HG02571 (cell line): Measurements from ENCODE around the gene IL13RA2.

Experiments used
- ATAC-seq: cut with Tn5 transposase; IDR thresholded peaks from one replicate; pipeline ENCODE4 v1.9.1; 2021; ENCODE audit warnings: mild to moderate bottlenecking, moderate library complexity; ENCODE audit not compliant: unreplicated experiment

The IL13RA2 gene

GRCh38 chrX:115017455-115017854 is at the start of gene IL13RA2:
Gene IL13RA2, minus strand, starts transcription at chrX:115017616. Its CDS starts 347 bp downstream, at chrX:115017269.
- no peak for ATAC-seq

- no peak for ATAC-seq
Observed at GRCh38 chrX:115065304-115065703, 47.9 kb upstream of the IL13RA2 start.

GRCh38 chrX:115060013-115060412 is 42.6 kb upstream of the IL13RA2 start:
- ATAC-seq: no peak

- no peak for ATAC-seq
Observed at GRCh38 chrX:115058276-115058675, 40.9 kb upstream of the IL13RA2 start.

- ATAC-seq: no peak
Observed at GRCh38 chrX:115054876-115055275, 37.5 kb upstream of the IL13RA2 start.

- ATAC-seq: no peak
Observed at GRCh38 chrX:115053223-115053622, 35.8 kb upstream of the IL13RA2 start.

- ATAC-seq: no peak
Observed at GRCh38 chrX:115047715-115048114, 30.3 kb upstream of the IL13RA2 start.

GRCh38 chrX:115047181-115047580 is 29.8 kb upstream of the IL13RA2 start:
- no peak for ATAC-seq

- no peak for ATAC-seq
Observed at GRCh38 chrX:115040417-115040816, 23.0 kb upstream of the IL13RA2 start.

- no peak for ATAC-seq
Observed at GRCh38 chrX:115038406-115038805, 21.0 kb upstream of the IL13RA2 start.

GRCh38 chrX:115036029-115036428 is 18.6 kb upstream of the IL13RA2 start:
- no peak for ATAC-seq

- ATAC-seq: no peak
Observed at GRCh38 chrX:115031989-115032388, 14.6 kb upstream of the IL13RA2 start.

GRCh38 chrX:115030625-115031024 is 13.2 kb upstream of the IL13RA2 start:
- no peak for ATAC-seq

- ATAC-seq: no peak
Observed at GRCh38 chrX:115029869-115030570, 12.6 kb upstream of the IL13RA2 start.

GRCh38 chrX:115029440-115029839 is 12.0 kb upstream of the IL13RA2 start:
- ATAC-seq: no peak

GRCh38 chrX:115023811-115024210 is 6.4 kb upstream of the IL13RA2 start:
- ATAC-seq: no peak

- ATAC-seq: no peak
Observed at GRCh38 chrX:115023139-115023538, 5.7 kb upstream of the IL13RA2 start.

- no peak for ATAC-seq
Observed at GRCh38 chrX:115021121-115021520, 3.7 kb upstream of the IL13RA2 start.

GRCh38 chrX:115018944-115019343 is 1.5 kb upstream of the IL13RA2 start:
- no peak for ATAC-seq

- no peak for ATAC-seq
Observed at GRCh38 chrX:115018040-115018647, 728 bp upstream of the IL13RA2 start.

- ATAC-seq: no peak
Observed at GRCh38 chrX:115013705-115014104, 3.7 kb downstream of the IL13RA2 start.

GRCh38 chrX:115011428-115011827 is 6.0 kb downstream of the IL13RA2 start:
- ATAC-seq: no peak

GRCh38 chrX:114999906-115000305 is 17.5 kb downstream of the IL13RA2 start:
- no peak for ATAC-seq
